CD4-positive, CD25-positive, alpha-beta regulatory T cell (primary cell): ENCODE results near the gene PIK3R6. TPM values are rescaled to one million over a fixed set of nuclear protein-coding genes. Genes with fewer than 3 reads are reported as not detected.

ENCODE experiments used
- ATAC-seq, 2 donors: fragments of 150-1000 bp; cut with Tn5 transposase; one replicate each; pipeline ENCODE4 v1.10.0; 2021; ENCODE audit warnings: low read depth in 2 of 2, moderate number of reproducible peaks in 2 of 2, moderate library complexity in 1 of 2
- DNase-seq, 3 donors: peaks; one replicate each; pipeline versions ENCODE4 v3.0.0 to v3.0.0-alpha.2; 2012 to 2022; ENCODE audit warnings: mixed read lengths in 1 of 3
- H3K27ac ChIP-seq: one replicate; pipeline ENCODE4 v1.7.0; 2013; ENCODE audit warnings: mild to moderate bottlenecking, low read length; ENCODE audit not compliant: insufficient read depth, poor library complexity, severe bottlenecking
- H3K27me3 ChIP-seq: one replicate; pipeline ENCODE4 v1.7.0; 2013; ENCODE audit warnings: low read length; ENCODE audit not compliant: control insufficient read depth, insufficient read depth
- H3K36me3 ChIP-seq: one replicate; pipeline ENCODE4 v1.7.0; 2013; ENCODE audit warnings: mild to moderate bottlenecking, low read length, moderate library complexity; ENCODE audit not compliant: control insufficient read depth, insufficient read depth
- H3K4me1 ChIP-seq: 2 replicates; pipeline ENCODE4 v1.7.0; 2013; ENCODE audit warnings: mild to moderate bottlenecking, low read length; ENCODE audit not compliant: insufficient read depth, control insufficient read depth, poor library complexity, severe bottlenecking
- H3K4me3 ChIP-seq: one replicate; pipeline ENCODE4 v1.7.0; 2013; ENCODE audit warnings: low read depth, mild to moderate bottlenecking, low read length, moderate library complexity
- H3K9me3 ChIP-seq, 2 experiments: 1 replicate in 1 of 2; 2 replicates in 1 of 2; pipeline ENCODE4 v1.7.0; 2013; ENCODE audit warnings: low read length in 2 of 2, mild to moderate bottlenecking in 1 of 2, moderate library complexity in 1 of 2; ENCODE audit not compliant: control insufficient read depth in 2 of 2
- H3K27ac Mint-ChIP-seq, 3 donors: one replicate each; pipeline ENCODE4 v1.8.0; 2020 to 2022; ENCODE audit warnings: mild to moderate bottlenecking in 3 of 3, mixed read lengths in 3 of 3, moderate library complexity in 2 of 3
- H3K27me3 Mint-ChIP-seq: one replicate; pipeline ENCODE4 v1.8.0; 2022; ENCODE audit warnings: mild to moderate bottlenecking, mixed read lengths
- H3K36me3 Mint-ChIP-seq: one replicate; pipeline ENCODE4 v1.8.0; 2020; ENCODE audit warnings: mixed read lengths
- H3K4me1 Mint-ChIP-seq, 4 donors: one replicate each; pipeline ENCODE4 v1.8.0; 2020 to 2022; ENCODE audit warnings: mixed read lengths in 4 of 4, mild to moderate bottlenecking in 1 of 4
- H3K4me3 Mint-ChIP-seq, 4 donors: one replicate each; pipeline ENCODE4 v1.8.0; 2020 to 2022; ENCODE audit warnings: mild to moderate bottlenecking in 4 of 4, mixed read lengths in 4 of 4, moderate library complexity in 3 of 4
- H3K9me3 Mint-ChIP-seq, 7 donors: one replicate each; pipeline ENCODE4 v1.8.0; 2020 to 2022; ENCODE audit warnings: mixed read lengths in 7 of 7, mild to moderate bottlenecking in 3 of 7, moderate library complexity in 2 of 7
- polyA plus RNA-seq, 4 donors: library from polyadenylated mRNA; unstranded; fragments of 300-500 nt; fragmentation: Illumina TruSeq; gene quantifications; one replicate each; pipeline ENCODE4 v1.2.3, GENCODE V29; 2021
- total RNA-seq: library from RNA; stranded (reverse); gene quantifications from one replicate; pipeline ENCODE4 v1.2.3, GENCODE V29; 2022

PIK3R6 gene
- total RNA-seq, result 1.1 TPM
- polyA plus RNA-seq, result not detected

DNA sequence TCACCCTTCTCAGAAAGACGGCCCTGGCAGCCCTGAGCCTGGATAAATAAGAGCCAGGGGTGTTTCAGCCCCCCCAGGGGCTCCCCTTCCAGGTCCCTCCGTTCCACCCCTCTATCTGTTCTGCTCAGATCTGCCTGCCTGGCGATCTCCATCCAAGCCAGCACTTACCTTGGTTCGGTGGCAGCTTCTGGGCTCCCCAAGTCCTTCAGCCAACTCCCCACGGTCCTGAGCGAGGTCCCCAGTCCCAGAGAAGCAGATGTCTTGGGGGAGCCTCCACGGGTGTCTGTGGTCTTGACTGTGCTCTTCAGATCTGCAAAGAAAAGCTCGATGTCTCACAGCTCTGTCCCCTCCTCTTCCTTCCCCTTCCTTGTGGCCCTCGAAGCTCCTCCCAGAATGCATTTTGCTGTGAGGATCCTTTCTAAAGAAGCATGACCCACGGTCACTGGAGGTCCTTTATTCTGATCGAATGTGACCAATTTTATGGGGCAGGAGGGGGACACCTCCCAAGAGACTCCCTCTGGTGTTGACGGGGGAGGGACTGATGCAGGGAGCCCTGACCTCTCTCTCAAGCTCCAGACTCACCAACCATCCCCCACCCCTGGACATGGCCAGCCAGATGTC lies at the start of gene PIK3R6:
PIK3R6 (minus strand) TSS at position 314 of the 621 bp plus-strand sequence. CDS start 17,880 bp downstream, outside the sequence.
- H3K27ac Mint-ChIP-seq, result peak within 1 kb of the TSS in 2 of 3 donors; percentile 37 to 61
- ATAC-seq, result no peak
- no peak for DNase-seq
- no peaks in the 10 kb centered on the region for H3K36me3 ChIP-seq
- peaks cover 0 to 1% (median 0%) of the 10 kb centered on the region in 7 donors for H3K9me3 Mint-ChIP-seq
- no peaks in the 10 kb centered on the region for H3K9me3 ChIP-seq
- no peak within 1 kb of the TSS for H3K27ac ChIP-seq
- H3K4me3 Mint-ChIP-seq, result peak within 1 kb of the TSS in 2 of 4 donors; percentile 62 to 74
- H3K4me1 ChIP-seq, result peaks cover 7% of the 10 kb centered on the region
- peaks cover 4% of the 10 kb centered on the region for H3K27me3 Mint-ChIP-seq
- no peaks in the 10 kb centered on the region for H3K27me3 ChIP-seq
- peaks cover 0 to 17% (median 11%) of the 10 kb centered on the region in 4 donors for H3K4me1 Mint-ChIP-seq
- H3K36me3 Mint-ChIP-seq, result peaks cover 6% of the 10 kb centered on the region
- no peak within 1 kb of the TSS for H3K4me3 ChIP-seq

DNA sequence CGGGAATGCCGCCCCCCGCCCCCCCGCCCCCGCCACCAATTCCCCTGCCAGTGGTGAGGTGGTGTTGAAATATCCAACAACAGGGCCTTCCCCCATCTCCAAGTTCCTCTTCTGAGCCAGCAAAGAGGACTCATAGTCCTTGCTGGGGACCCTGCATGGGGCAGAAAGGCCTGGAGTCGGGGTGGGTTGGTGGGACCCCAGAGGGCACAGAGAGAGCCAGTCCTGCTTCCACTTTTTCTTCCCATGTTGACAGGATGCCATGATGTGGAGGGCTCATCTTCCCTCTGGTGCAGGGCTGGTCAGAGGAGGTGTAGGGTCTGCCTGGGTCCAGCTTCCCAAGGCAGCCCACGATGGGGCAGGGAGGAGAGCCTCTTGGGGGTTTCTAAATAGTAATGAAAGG lies 49.0 kb upstream of the PIK3R6 start:
- Mint-ChIP-seq H3K4me3 (peak overlapping the region in 1 of 4 donors; percentile 37), H3K27me3 (no peaks in the 10 kb centered on the region), H3K27ac (peak overlapping the region; percentile 26 to 86 (median 52)), H3K36me3 (peaks cover 40% of the 10 kb centered on the region), H3K9me3 (peaks cover 0 to 7% (median 2%) of the 10 kb centered on the region in 7 donors), H3K4me1 (peaks cover 0 to 54% (median 38%) of the 10 kb centered on the region in 4 donors)
- no peak for DNase-seq
- peaks cover 62% of the 10 kb centered on the region for H3K36me3 ChIP-seq
- H3K4me3 ChIP-seq, result no peak overlapping the region
- H3K27ac ChIP-seq, result no peak overlapping the region
- no peaks in the 10 kb centered on the region for H3K27me3 ChIP-seq
- ATAC-seq, result peak in 1 of 2 donors; percentile 7
- H3K4me1 ChIP-seq, result peaks cover 5% of the 10 kb centered on the region
- peaks cover 3% of the 10 kb centered on the region in 2 experiments for H3K9me3 ChIP-seq

GRCh38 chr17:8914554-8914953 lies 47.1 kb upstream of the PIK3R6 start:
- Mint-ChIP-seq H3K27ac (peak overlapping the region in 1 of 3 donors; percentile 81), H3K9me3 (peaks cover 0 to 7% (median 2%) of the 10 kb centered on the region in 7 donors), H3K36me3 (peaks cover 42% of the 10 kb centered on the region), H3K4me1 (peaks cover 0 to 51% (median 37%) of the 10 kb centered on the region in 4 donors), H3K4me3 (peak overlapping the region in 1 of 4 donors; percentile 21), H3K27me3 (no peaks in the 10 kb centered on the region)
- peaks cover 78% of the 10 kb centered on the region for H3K36me3 ChIP-seq
- peaks cover 5% of the 10 kb centered on the region for H3K4me1 ChIP-seq
- ATAC-seq (no peak), DNase-seq (no peak)
- H3K4me3 ChIP-seq, result no peak overlapping the region
- H3K9me3 ChIP-seq, result peaks cover 3% of the 10 kb centered on the region in 2 experiments
- no peak overlapping the region for H3K27ac ChIP-seq
- no peaks in the 10 kb centered on the region for H3K27me3 ChIP-seq

DNA sequence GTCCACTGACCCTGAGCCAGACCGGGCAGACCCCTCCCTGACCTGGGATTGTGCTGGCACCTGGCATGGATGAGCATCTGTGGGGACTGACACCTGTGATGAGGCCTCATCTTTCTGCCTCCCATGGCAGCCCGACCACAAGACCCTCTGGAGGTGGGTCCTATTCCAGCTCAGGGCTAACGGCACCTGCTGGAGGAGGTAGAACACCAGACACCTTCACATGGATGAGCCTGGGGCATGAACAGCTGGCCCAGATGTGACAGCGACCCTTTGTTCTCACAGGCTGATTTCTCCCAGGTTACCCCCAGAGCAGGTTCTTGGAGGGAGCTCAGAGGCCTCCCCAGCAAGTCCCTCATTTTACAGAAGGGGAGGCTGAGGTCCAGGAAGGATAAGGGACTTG lies 46.4 kb upstream of the PIK3R6 start:
- Mint-ChIP-seq H3K9me3 (peaks cover 0 to 3% (median 2%) of the 10 kb centered on the region in 7 donors), H3K4me1 (peaks cover 0 to 44% (median 31%) of the 10 kb centered on the region in 4 donors), H3K36me3 (peaks cover 37% of the 10 kb centered on the region)

GRCh38 chr17:8913091-8913490 lies 45.6 kb upstream of the PIK3R6 start:
- Histone ChIP-seq H3K27me3 (no peaks in the 10 kb centered on the region), H3K27ac (no peak overlapping the region), H3K4me3 (no peak overlapping the region), H3K36me3 (peaks cover 82% of the 10 kb centered on the region), H3K4me1 (peaks cover 5% of the 10 kb centered on the region), H3K9me3 (peaks cover 3% of the 10 kb centered on the region in 2 experiments)
- H3K27me3 Mint-ChIP-seq, result no peaks in the 10 kb centered on the region
- peaks cover 42% of the 10 kb centered on the region for H3K36me3 Mint-ChIP-seq
- H3K9me3 Mint-ChIP-seq, result peaks cover 0 to 2% (median 0%) of the 10 kb centered on the region in 7 donors
- DNase-seq, result no peak
- no peak for ATAC-seq
- peak overlapping the region in 1 of 4 donors; percentile 33 for H3K4me3 Mint-ChIP-seq
- H3K27ac Mint-ChIP-seq, result peak overlapping the region in 2 of 3 donors; percentile 26 to 54
- H3K4me1 Mint-ChIP-seq, result peaks cover 2 to 43% (median 27%) of the 10 kb centered on the region in 4 donors

More for the DNA sequence above, 46.4 kb upstream of the PIK3R6 start:
- H3K27ac ChIP-seq, result no peak overlapping the region
- no peaks in the 10 kb centered on the region for H3K27me3 Mint-ChIP-seq
- no peak overlapping the region for H3K27ac Mint-ChIP-seq
- no peak overlapping the region for H3K4me3 Mint-ChIP-seq
- H3K27me3 ChIP-seq, result no peaks in the 10 kb centered on the region
- ATAC-seq, result no peak
- H3K4me1 ChIP-seq, result peaks cover 5% of the 10 kb centered on the region
- no peak overlapping the region for H3K4me3 ChIP-seq
- no peak for DNase-seq
- H3K36me3 ChIP-seq, result peaks cover 78% of the 10 kb centered on the region
- H3K9me3 ChIP-seq, result peaks cover 3% of the 10 kb centered on the region in 2 experiments

- peaks cover 5 to 41% (median 25%) of the 10 kb centered on the region in 4 donors for H3K4me1 Mint-ChIP-seq
- H3K36me3 ChIP-seq, result peaks cover 84% of the 10 kb centered on the region
- H3K4me3 ChIP-seq, result no peak overlapping the region
- H3K9me3 ChIP-seq, result no peaks in the 10 kb centered on the region
- DNase-seq (no peak), ATAC-seq (no peak)
- peaks cover 5% of the 10 kb centered on the region for H3K4me1 ChIP-seq
- H3K27me3 ChIP-seq, result no peaks in the 10 kb centered on the region
- H3K27me3 Mint-ChIP-seq, result no peaks in the 10 kb centered on the region
- no peak overlapping the region for H3K4me3 Mint-ChIP-seq
- peak overlapping the region; percentile 26 to 65 (median 54) for H3K27ac Mint-ChIP-seq
- H3K9me3 Mint-ChIP-seq, result peaks cover 0 to 2% (median 0%) of the 10 kb centered on the region in 7 donors
- H3K27ac ChIP-seq, result no peak overlapping the region
- H3K36me3 Mint-ChIP-seq, result peaks cover 42% of the 10 kb centered on the region
These were observed 44.9 kb upstream of the PIK3R6 start for GRCh38 chr17:8912084-8912981.

DNA sequence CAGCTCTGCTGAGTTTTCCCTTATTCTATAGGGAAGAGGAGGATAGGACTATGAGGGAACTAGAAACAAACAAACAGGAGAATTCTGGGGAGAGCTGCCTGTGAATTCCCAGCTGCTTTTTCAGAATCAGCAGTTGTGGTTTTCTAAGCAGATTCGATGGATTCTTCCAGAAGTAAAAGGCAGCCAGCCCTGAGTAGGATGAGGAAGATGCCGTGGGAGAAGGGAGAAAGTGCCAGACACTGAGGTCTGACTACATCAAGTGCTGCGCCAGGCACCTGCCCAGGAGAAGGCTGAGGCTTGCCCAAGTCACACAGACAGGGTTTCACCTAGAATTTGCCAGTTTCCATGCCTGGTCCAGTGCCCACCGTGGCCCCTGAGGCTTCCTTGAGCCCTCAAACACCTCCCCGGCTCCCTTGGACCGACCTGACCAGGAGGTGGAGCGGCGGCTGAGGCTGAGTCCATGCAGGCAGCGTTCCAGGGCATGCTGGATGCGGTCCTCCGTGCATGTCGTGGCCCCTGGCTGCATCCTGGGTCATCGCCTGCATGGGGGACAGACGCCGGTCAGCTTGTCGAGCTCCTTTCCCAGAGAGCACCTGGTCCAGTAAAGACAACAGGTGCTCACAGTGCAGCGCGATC lies 43.6 kb upstream of the PIK3R6 start:
- Histone ChIP-seq H3K27me3 (no peaks in the 10 kb centered on the region), H3K4me1 (no peaks in the 10 kb centered on the region), H3K36me3 (peaks cover 87% of the 10 kb centered on the region), H3K9me3 (no peaks in the 10 kb centered on the region), H3K4me3 (no peak overlapping the region), H3K27ac (no peak overlapping the region)
- peaks cover 35% of the 10 kb centered on the region for H3K36me3 Mint-ChIP-seq
- H3K4me3 Mint-ChIP-seq, result peak overlapping the region in 1 of 4 donors; percentile 38
- ATAC-seq, result no peak
- peaks cover 5 to 33% (median 21%) of the 10 kb centered on the region in 4 donors for H3K4me1 Mint-ChIP-seq
- peak overlapping the region; percentile 32 to 63 (median 52) for H3K27ac Mint-ChIP-seq
- no peak for DNase-seq
- H3K27me3 Mint-ChIP-seq, result no peaks in the 10 kb centered on the region
- no peaks in the 10 kb centered on the region for H3K9me3 Mint-ChIP-seq
